Fibroblast of lung (primary cell): ENCODE results near the gene CXCR1. TPM values are rescaled to one million over a fixed set of nuclear protein-coding genes. Genes with fewer than 3 reads are reported as not detected.

ENCODE experiments used
- DNase-seq, 2 donors: peaks; one replicate each; pipeline versions ENCODE4 v3.0.0 to v3.0.0-alpha.2; 2010; ENCODE audit warnings: low read depth in 2 of 2
- H2AFZ ChIP-seq: 2 replicates; pipeline ENCODE4 v1.5.1; 2012; ENCODE audit warnings: low read length, control low read depth, inconsistent platforms
- H3K27ac ChIP-seq: 2 replicates; pipeline ENCODE4 v1.5.1; 2011; ENCODE audit warnings: low read length, control low read depth; ENCODE audit not compliant: insufficient read depth
- H3K27me3 ChIP-seq: 2 replicates; pipeline ENCODE4 v1.5.1; 2011; ENCODE audit warnings: mild to moderate bottlenecking, low read length; ENCODE audit not compliant: control insufficient read depth, insufficient read depth
- H3K36me3 ChIP-seq: 2 replicates; pipeline ENCODE4 v1.5.1; 2011; ENCODE audit warnings: low read length; ENCODE audit not compliant: control insufficient read depth, insufficient read depth
- H3K4me1 ChIP-seq: 2 replicates; pipeline ENCODE4 v1.5.1; 2011; ENCODE audit warnings: low read length; ENCODE audit not compliant: control insufficient read depth, insufficient read depth; ENCODE audit errors: extremely low read depth
- H3K4me2 ChIP-seq: 2 replicates; pipeline ENCODE4 v1.5.1; 2011; ENCODE audit warnings: low read length, control low read depth; ENCODE audit not compliant: insufficient read depth; ENCODE audit errors: extremely low read depth
- H3K4me3 ChIP-seq, 4 experiments: fragments of 200-600 bp in 1 of 4; sonication (generic) in 1 of 4; replicated peaks in 1 of 4; 2 replicates each; pipeline ENCODE4 v1.5.1; 2011 to 2016; ENCODE audit warnings: low read length in 4 of 4, low read depth in 3 of 4, mild to moderate bottlenecking in 3 of 4, control low read depth in 2 of 4, inconsistent platforms in 1 of 4, mixed read lengths in 1 of 4; ENCODE audit not compliant: insufficient read depth in 1 of 4; ENCODE audit errors: control extremely low read depth in 1 of 4
- H3K79me2 ChIP-seq: 2 replicates; pipeline ENCODE4 v1.5.1; 2012; ENCODE audit warnings: mild to moderate bottlenecking, low read length, inconsistent platforms; ENCODE audit not compliant: control insufficient read depth, insufficient read depth
- H3K9ac ChIP-seq: 2 replicates; pipeline ENCODE4 v1.5.1; 2011; ENCODE audit warnings: mild to moderate bottlenecking, low read length, control low read depth; ENCODE audit not compliant: insufficient read depth
- H3K9me3 ChIP-seq: 2 replicates; pipeline ENCODE4 v1.5.1; 2012; ENCODE audit warnings: low read depth, low read length; ENCODE audit not compliant: control insufficient read depth, insufficient read depth
- H4K20me1 ChIP-seq: 2 replicates; pipeline ENCODE4 v1.5.1; 2011; ENCODE audit warnings: low read length; ENCODE audit not compliant: control insufficient read depth, insufficient read depth; ENCODE audit errors: extremely low read depth
- EZH2 ChIP-seq: IDR thresholded peaks from 2 replicates; pipeline ENCODE4 v1.5.1; 2012; ENCODE audit warnings: low read length, control low read depth, mild to moderate bottlenecking; ENCODE audit errors: missing control alignments
- polyA plus RNA-seq, 2 donors: library from polyadenylated mRNA; depleted of rRNA in 1 of 2; stranded (reverse) in 1 of 2; unstranded in 1 of 2; fragments of >200 nt; gene quantifications; 2 replicates each; pipeline ENCODE4 v1.2.1, GENCODE V29; 2011 to 2012; ENCODE audit warnings: missing spikeins in 1 of 2
- total RNA-seq: library from RNA; depleted of rRNA; stranded (reverse); fragments of >200 nt; gene quantifications from 2 replicates; pipeline ENCODE4 v1.2.1, GENCODE V29; 2014
- TF ChIP-seq, protein P1 (sequence below), 2 donors: IDR thresholded peaks in 1 of 2; conservative IDR thresholded peaks in 1 of 2; 1 replicate in 1 of 2; 2 replicates in 1 of 2; pipeline ENCODE4 v1.5.1; 2011 to 2012; ENCODE audit warnings: low read length in 2 of 2, control low read depth in 1 of 2, inconsistent platforms in 1 of 2, low read depth in 1 of 2, mild to moderate bottlenecking in 1 of 2

Gene CXCR1
- total and polyA plus RNA-seq, 2 donors (not counting 1 experiment from before 2014, with no cell fraction given), result not detected

- no peak for TF ChIP-seq EZH2
- H3K27me3 ChIP-seq, result peaks cover 19% of the 10 kb centered on the region
Measured at GRCh38 chr2:218127929-218128455, 38.8 kb downstream of the CXCR1 start.

GRCh38 chr2:218125626-218126080 lies 41.1 kb downstream of the CXCR1 start, which contains the start of gene CXCR2:
TSS of gene CXCR2 (plus strand) at chr2:218126028. CDS start at chr2:218134802, 8,774 bp downstream.
- no peak within 1 kb of the TSS for H3K4me3 ChIP-seq
- TF ChIP-seq, protein P1, sequence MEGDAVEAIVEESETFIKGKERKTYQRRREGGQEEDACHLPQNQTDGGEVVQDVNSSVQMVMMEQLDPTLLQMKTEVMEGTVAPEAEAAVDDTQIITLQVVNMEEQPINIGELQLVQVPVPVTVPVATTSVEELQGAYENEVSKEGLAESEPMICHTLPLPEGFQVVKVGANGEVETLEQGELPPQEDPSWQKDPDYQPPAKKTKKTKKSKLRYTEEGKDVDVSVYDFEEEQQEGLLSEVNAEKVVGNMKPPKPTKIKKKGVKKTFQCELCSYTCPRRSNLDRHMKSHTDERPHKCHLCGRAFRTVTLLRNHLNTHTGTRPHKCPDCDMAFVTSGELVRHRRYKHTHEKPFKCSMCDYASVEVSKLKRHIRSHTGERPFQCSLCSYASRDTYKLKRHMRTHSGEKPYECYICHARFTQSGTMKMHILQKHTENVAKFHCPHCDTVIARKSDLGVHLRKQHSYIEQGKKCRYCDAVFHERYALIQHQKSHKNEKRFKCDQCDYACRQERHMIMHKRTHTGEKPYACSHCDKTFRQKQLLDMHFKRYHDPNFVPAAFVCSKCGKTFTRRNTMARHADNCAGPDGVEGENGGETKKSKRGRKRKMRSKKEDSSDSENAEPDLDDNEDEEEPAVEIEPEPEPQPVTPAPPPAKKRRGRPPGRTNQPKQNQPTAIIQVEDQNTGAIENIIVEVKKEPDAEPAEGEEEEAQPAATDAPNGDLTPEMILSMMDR (conservative IDR thresholded peaks at IDR 0.05 in 1 of 2, IDR thresholded peaks at IDR 0.05 in 1 of 2; ENCODE audit: low read depth in 1 of 2, low read length in 2 of 2), result no peak
- TF ChIP-seq EZH2, result no peak
- H3K27me3 ChIP-seq, result peaks cover 19% of the 10 kb centered on the region
- no peak within 1 kb of the TSS for H2AFZ ChIP-seq
- H3K79me2 ChIP-seq, result no peaks in the 10 kb centered on the region
- no peaks in the 10 kb centered on the region for H3K36me3 ChIP-seq
- no peak within 1 kb of the TSS for H3K9ac ChIP-seq
- H4K20me1 ChIP-seq, result no peaks in the 10 kb centered on the region
- no peaks in the 10 kb centered on the region for H3K9me3 ChIP-seq
- no peak within 1 kb of the TSS for H3K4me2 ChIP-seq
- H3K27ac ChIP-seq, result no peak within 1 kb of the TSS
- DNase-seq, result no peak
- no peaks in the 10 kb centered on the region for H3K4me1 ChIP-seq

More at GRCh38 chr2:218127929-218128455, 38.8 kb downstream of the CXCR1 start:
- H3K4me1 ChIP-seq, result no peaks in the 10 kb centered on the region
- no peak overlapping the region for H3K4me3 ChIP-seq
- H4K20me1 ChIP-seq, result no peaks in the 10 kb centered on the region
- H2AFZ ChIP-seq, result no peak overlapping the region
- H3K79me2 ChIP-seq, result no peaks in the 10 kb centered on the region
- no peak for DNase-seq
- H3K27ac ChIP-seq, result no peak overlapping the region
- no peaks in the 10 kb centered on the region for H3K36me3 ChIP-seq
- no peak overlapping the region for H3K9ac ChIP-seq
- no peaks in the 10 kb centered on the region for H3K9me3 ChIP-seq
- H3K4me2 ChIP-seq, result no peak overlapping the region

GRCh38 chr2:218125095-218125494 lies 41.7 kb downstream of the CXCR1 start:
- Histone ChIP-seq H3K27me3 (peaks cover 16% of the 10 kb centered on the region), H3K9ac (no peak overlapping the region)

More at GRCh38 chr2:218125095-218125494, 41.7 kb downstream of the CXCR1 start:
- no peaks in the 10 kb centered on the region for H3K9me3 ChIP-seq
- no peaks in the 10 kb centered on the region for H3K36me3 ChIP-seq
- no peaks in the 10 kb centered on the region for H3K79me2 ChIP-seq
- no peaks in the 10 kb centered on the region for H3K4me1 ChIP-seq
- peak in 1 of 2 donors; percentile 47 for DNase-seq
- no peak for TF ChIP-seq EZH2
- TF ChIP-seq, protein P1 (conservative IDR thresholded peaks at IDR 0.05 in 1 of 2, IDR thresholded peaks at IDR 0.05 in 1 of 2; ENCODE audit: low read depth in 1 of 2, low read length in 2 of 2), result no peak
- no peak overlapping the region for H2AFZ ChIP-seq
- H4K20me1 ChIP-seq, result no peaks in the 10 kb centered on the region
- no peak overlapping the region for H3K4me3 ChIP-seq
- no peak overlapping the region for H3K27ac ChIP-seq
- no peak overlapping the region for H3K4me2 ChIP-seq
